Inferior parietal cortex (tissue), 1 donor: ENCODE results near the gene ID4.
A peak's percentile ranks its signal among the peaks of the same experiment; 100 is the strongest.

ENCODE experiments used
- DNase-seq: peaks from one replicate; pipeline ENCODE4 v3.0.0-alpha.2; 2016; ENCODE audit errors: extremely low spot score

ID4 gene

GRCh38 chr6:19836799-19837510 is at the start of gene ID4:
TSS of gene ID4 (plus strand) at chr6:19837370. CDS start at chr6:19837755, 385 bp downstream.
- peak; percentile 50 for DNase-seq

- DNase-seq = no peak
These were observed 48.5 kb upstream of the ID4 start for GRCh38 chr6:19788686-19789085.

GRCh38 chr6:19789100-19789803 is 47.9 kb upstream of the ID4 start:
- DNase-seq = no peak

- no peak for DNase-seq
These were observed 45.9 kb upstream of the ID4 start for GRCh38 chr6:19791267-19791666.

- no peak for DNase-seq
These were observed 42.0 kb upstream of the ID4 start for GRCh38 chr6:19795211-19795610.

DNA sequence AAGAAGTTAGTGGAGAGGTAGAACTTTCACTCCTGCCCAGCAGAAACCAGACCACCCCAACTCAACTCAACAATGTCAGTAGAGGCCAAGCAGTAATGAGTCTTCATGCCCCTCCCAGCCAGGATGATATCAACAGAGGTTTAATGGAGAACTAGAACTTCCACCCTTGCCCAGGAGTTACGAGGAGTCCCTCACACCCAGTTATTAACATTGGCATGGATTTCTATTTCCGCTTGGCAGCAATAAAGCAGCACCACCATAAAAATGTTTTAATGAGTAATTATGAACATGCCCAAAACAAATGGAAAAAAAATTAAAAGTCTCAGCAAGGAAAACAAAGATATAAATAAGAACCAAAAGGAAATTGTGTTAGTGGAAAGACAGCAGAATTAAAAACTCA is 40.7 kb upstream of the ID4 start:
- no peak for DNase-seq

GRCh38 chr6:19798362-19798761 is 38.8 kb upstream of the ID4 start:
- DNase-seq = no peak

DNA sequence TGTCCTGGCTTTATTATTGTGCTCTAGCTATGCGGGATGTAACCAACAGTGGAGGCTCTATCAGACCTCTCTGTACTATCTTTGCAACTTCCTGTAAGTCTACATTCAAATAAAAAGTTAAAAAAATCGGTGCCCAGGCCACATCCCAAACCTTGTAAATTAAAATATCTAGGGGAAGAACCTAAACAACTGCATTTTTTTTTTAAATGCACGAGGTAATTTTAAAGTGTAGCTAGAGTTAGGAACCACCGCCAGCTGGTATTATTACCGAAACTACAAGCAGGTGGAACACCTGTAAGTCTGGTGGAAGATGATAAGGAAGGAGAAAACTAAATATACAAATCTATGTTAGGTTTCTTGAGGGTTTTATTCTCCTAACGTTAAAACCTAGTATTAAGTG is 34.5 kb upstream of the ID4 start:
- DNase-seq = no peak

DNA sequence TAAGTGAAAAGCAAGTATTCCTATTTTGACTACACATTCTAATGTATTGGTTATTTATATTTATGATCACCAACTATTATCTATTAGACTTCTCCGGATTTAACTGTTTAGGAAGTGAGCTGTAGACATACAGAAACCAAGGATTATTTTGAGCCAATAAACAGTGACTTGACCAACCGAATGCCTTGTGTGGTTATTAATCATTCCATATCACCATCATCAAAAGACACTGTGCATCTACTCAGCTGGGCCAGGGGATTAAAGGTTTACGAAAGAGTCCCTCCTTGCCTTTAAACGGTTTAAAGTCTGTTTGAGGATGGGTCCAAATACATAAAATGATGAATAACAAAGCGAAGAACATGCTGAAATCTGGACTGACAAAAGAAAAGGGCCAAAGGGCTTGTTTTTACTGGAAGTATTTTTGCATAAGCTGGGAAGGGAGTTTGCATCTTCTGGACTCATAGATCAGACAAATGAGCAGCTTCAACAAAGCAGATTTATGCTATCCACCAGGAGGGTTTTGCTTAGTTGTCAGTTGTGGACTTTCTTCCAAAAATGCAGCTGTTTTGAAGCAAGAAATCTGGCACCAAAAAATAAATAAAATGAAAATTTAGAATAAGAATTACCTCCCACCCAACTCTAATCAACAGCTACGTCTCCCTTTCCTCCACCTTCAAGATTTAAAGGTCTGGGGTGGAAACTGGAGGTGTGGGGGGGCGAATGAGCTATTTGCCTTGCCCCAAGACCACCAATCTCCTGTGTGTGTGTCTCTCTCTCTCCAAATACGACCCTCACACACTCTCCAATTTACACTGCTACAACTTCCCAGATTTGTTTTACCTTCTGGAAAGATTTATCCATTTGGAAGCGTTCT is 33.6 kb upstream of the ID4 start:
- no peak for DNase-seq

- peak; percentile 88 for DNase-seq
These were observed 32.7 kb upstream of the ID4 start for GRCh38 chr6:19804205-19805128.

DNA sequence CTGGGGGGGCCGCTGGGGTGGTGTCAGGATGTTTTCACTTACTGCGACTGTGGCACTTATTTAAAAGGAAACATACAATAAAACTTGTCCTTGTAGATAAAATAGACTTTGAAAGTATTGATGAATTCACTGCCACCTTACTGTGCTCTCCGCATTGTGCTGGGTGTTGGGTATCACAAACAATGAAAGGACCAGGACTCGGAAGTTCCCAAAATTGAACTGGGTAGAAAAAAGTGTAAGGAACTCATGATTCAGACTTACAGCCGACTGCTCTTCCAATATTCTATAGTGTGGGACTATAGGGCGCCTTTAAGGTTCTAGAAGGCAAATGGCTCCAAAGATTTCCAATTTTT is 32.1 kb upstream of the ID4 start:
- peak; percentile 22 for DNase-seq

DNA sequence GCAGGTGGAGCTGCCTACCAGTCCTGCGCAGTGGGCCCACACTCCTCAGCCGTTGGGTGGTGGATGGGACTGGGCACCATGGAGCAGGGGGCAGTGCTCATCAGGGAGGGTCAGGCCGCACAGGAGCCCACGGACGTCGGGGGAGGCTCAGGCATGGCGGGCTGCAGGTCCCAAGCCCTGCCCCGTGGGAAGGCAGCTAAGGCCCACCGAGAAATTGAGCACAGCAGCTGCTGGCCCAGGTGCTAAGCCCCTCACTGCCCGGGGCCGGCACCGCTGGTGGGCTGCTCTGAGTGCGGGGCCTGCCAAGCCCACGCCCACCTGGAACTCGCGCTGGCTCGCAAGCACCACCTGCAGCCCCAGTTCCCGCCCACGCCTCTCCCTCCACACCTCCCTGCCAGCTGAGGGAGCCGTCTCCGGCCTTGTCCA is 30.2 kb upstream of the ID4 start:
- DNase-seq = no peak

GRCh38 chr6:19811397-19812079 is 25.6 kb upstream of the ID4 start:
- DNase-seq = no peak

GRCh38 chr6:19812512-19813119 is 24.6 kb upstream of the ID4 start:
- DNase-seq = peak; percentile 20

- DNase-seq = no peak
These were observed 18.4 kb upstream of the ID4 start for GRCh38 chr6:19818805-19819204.

GRCh38 chr6:19824058-19824807 is 12.9 kb upstream of the ID4 start:
- no peak for DNase-seq

GRCh38 chr6:19827247-19827646 is 9.9 kb upstream of the ID4 start:
- no peak for DNase-seq

DNA sequence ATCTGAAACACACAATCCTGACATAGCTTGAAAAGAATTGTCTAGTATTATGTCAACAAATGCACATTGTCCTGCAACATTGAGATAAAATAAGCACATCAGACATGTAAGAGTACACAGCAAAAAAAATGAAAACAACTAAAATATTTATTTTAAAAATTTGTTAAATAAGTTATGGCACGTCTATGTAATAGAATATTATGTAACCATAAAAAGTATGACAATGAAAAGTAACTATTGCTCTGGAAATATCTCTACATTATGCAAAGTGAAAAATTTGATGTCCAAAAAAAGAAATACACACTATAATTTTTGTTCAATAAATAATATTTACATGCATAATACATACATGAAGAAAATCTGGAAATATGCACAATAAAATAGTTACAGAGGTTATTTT is 9.3 kb upstream of the ID4 start:
- no peak for DNase-seq

DNA sequence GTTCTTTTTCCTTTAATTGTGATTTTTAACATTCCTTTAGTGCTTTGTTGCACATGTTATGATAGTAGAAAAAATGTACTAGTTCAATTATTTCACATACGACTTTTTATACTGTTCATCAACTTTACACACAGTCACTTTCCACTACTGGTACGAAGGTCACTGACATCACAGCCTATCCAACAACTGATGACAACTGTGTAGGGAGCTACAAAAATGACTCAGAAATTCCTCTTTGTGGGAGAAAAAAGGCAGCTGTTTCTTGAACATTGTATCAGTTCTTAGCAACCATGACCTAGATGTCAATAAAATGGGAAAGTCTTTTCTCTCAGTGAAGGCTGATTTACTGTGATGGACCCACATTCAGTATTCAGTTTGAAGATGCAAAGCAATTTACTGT is 7.0 kb upstream of the ID4 start:
- DNase-seq = no peak

- no peak for DNase-seq
These were observed 5.8 kb upstream of the ID4 start for GRCh38 chr6:19831358-19831757.
